ENCODE measurements around the gene PPY.

Gene PPY

DNA sequence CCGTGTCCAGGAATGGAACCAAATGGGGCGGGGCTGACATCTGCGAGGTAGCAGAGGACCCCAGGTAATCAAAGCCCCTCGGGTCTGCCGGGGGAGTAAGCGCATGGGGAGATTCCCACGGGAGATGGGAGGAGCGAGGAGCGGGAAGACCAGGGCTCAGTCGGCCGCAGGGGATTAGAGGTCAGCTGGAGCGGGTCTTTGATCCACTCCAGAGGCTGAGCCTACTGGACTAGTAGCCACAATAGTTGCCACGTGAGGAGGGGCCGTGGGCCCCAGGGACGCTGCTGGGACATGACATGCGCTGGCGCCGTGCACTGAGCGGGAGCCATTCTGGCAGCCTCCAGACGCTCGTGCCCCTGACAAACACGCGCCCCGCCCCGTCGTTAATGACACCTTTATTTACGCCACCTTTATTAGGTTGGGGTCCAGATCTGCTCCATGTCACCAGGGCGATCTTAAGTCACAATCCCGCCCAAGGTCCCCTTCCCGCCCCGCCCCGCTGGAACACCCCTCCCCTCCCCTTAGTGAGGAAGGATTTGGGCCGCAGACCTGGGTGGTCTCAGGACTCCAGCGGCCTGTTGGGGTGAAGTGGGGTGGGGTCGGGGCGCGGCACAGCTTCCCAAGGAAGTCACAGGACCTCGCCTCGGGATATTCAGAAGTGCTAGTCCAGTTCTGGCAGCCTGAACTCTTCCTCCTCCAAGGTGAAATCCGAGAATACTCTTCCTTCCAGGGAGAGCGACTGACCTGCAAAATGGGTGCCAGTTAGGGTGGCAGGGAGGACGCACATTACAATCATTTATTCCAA is 15.0 kb downstream of the PPY start:
- Histone ChIP-seq H2AFZ (ENCODE audit: low read depth, low read length) (no peak overlapping the region), H3K27me3 (ENCODE audit: insufficient read depth, low read length, poor library complexity) (peaks cover 32% of the 10 kb centered on the region), H3K4me3 (ENCODE audit: low read depth in 1 of 2, low read length in 2 of 2) (no peak overlapping the region), H3K27ac (ENCODE audit: low read length) (no peak overlapping the region), H3K36me3 (ENCODE audit: insufficient read depth, low read length) (no peaks in the 10 kb centered on the region), H3K79me2 (ENCODE audit: insufficient read depth, low read length) (no peaks in the 10 kb centered on the region), H3K9me3 (ENCODE audit: insufficient read depth, low read length, severe bottlenecking) (no peaks in the 10 kb centered on the region), H4K20me1 (ENCODE audit: insufficient read depth, low read length) (no peaks in the 10 kb centered on the region), H3K9ac (ENCODE audit: low read depth, low read length) (no peak overlapping the region), H3K4me2 (ENCODE audit: insufficient read depth, low read length) (no peak overlapping the region), H3K4me1 (ENCODE audit: insufficient read depth, low read length) (no peaks in the 10 kb centered on the region)
- DNase-seq (no peak), ATAC-seq (ENCODE audit: insufficient read depth, low read depth) (no peak)
- no peak for TF ChIP-seq EZH2 (IDR thresholded peaks at IDR 0.05; ENCODE audit: borderline replicate concordance, low read depth, low read length, severe bottlenecking)
- TF ChIP-seq, protein P1, sequence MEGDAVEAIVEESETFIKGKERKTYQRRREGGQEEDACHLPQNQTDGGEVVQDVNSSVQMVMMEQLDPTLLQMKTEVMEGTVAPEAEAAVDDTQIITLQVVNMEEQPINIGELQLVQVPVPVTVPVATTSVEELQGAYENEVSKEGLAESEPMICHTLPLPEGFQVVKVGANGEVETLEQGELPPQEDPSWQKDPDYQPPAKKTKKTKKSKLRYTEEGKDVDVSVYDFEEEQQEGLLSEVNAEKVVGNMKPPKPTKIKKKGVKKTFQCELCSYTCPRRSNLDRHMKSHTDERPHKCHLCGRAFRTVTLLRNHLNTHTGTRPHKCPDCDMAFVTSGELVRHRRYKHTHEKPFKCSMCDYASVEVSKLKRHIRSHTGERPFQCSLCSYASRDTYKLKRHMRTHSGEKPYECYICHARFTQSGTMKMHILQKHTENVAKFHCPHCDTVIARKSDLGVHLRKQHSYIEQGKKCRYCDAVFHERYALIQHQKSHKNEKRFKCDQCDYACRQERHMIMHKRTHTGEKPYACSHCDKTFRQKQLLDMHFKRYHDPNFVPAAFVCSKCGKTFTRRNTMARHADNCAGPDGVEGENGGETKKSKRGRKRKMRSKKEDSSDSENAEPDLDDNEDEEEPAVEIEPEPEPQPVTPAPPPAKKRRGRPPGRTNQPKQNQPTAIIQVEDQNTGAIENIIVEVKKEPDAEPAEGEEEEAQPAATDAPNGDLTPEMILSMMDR (IDR thresholded peaks at IDR 0.05; ENCODE audit: borderline replicate concordance, extremely low read depth, low read length, poor library complexity, severe bottlenecking), result no peak

DNA sequence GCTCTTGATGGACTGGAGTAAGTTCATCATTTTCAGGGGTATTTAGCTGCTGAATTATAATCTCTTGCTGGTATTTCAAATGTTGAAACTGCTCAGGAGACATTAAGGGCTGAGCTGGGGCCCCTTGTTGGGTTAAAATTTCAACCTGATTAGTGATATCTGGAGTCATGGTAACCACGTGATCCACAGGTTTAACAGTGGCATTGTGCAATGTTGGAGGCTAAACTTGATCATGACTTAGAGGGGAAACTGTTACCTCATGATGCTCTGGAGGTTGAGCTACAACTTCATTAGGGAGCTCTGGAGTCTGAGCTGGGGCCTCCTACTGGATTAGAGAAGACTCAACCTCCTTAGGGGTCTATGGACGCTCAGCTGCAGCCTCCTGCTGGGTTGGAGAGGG is 17.7 kb downstream of the PPY start:
- Histone ChIP-seq H3K4me1 (ENCODE audit: insufficient read depth, low read length) (no peaks in the 10 kb centered on the region), H3K9me3 (ENCODE audit: insufficient read depth, low read length, severe bottlenecking) (no peaks in the 10 kb centered on the region), H3K36me3 (ENCODE audit: insufficient read depth, low read length) (no peaks in the 10 kb centered on the region), H3K27me3 (ENCODE audit: insufficient read depth, low read length, poor library complexity) (peaks cover 32% of the 10 kb centered on the region), H2AFZ (ENCODE audit: low read depth, low read length) (no peak overlapping the region), H3K4me2 (ENCODE audit: insufficient read depth, low read length) (no peak overlapping the region), H3K9ac (ENCODE audit: low read depth, low read length) (no peak overlapping the region), H3K79me2 (ENCODE audit: insufficient read depth, low read length) (no peaks in the 10 kb centered on the region), H3K27ac (ENCODE audit: low read length) (no peak overlapping the region), H4K20me1 (ENCODE audit: insufficient read depth, low read length) (no peaks in the 10 kb centered on the region), H3K4me3 (ENCODE audit: low read depth in 1 of 2, low read length in 2 of 2) (no peak overlapping the region)
- no peak for ATAC-seq (ENCODE audit: insufficient read depth, low read depth)
- DNase-seq, result no peak
- TF ChIP-seq, protein P1 (IDR thresholded peaks at IDR 0.05; ENCODE audit: borderline replicate concordance, extremely low read depth, low read length, poor library complexity, severe bottlenecking), result no peak
- no peak for TF ChIP-seq EZH2 (IDR thresholded peaks at IDR 0.05; ENCODE audit: borderline replicate concordance, low read depth, low read length, severe bottlenecking)

DNA sequence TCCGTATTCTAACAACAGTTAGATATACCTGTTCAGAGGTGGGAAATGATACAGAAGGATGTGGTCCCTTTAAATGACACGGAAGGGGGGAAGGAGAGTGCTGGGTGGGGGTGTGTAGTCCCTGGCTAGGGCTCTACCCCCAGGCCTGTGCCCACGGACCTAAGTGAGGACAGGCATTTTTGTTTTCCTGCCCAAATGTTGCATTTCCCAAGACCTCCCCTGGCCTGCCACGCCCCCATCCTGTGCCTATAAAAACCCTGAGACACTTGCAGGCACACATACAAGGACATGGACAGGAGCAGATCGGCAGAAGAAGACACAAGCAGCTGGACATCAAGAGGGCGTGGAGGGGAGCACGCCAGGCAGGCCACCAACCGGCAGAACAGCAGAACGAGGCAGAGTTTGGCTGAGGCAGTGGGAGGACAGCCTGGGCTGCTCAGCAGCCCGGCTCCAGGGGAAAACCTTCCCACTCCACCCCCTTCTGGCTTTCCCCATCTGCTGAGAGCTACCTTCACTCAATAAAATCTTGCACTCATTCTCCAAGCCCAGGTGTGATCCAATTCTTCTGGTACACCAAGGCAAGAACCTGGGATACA is 21.7 kb downstream of the PPY start:
- H2AFZ ChIP-seq (ENCODE audit: low read depth, low read length), result no peak overlapping the region
- no peaks in the 10 kb centered on the region for H3K9me3 ChIP-seq (ENCODE audit: insufficient read depth, low read length, severe bottlenecking)
- no peaks in the 10 kb centered on the region for H3K4me1 ChIP-seq (ENCODE audit: insufficient read depth, low read length)
- ATAC-seq (ENCODE audit: insufficient read depth, low read depth) (no peak), DNase-seq (no peak)
- no peak overlapping the region for H3K4me2 ChIP-seq (ENCODE audit: insufficient read depth, low read length)
- no peaks in the 10 kb centered on the region for H4K20me1 ChIP-seq (ENCODE audit: insufficient read depth, low read length)
- H3K27me3 ChIP-seq (ENCODE audit: insufficient read depth, low read length, poor library complexity), result peaks cover 26% of the 10 kb centered on the region
- TF ChIP-seq EZH2 (IDR thresholded peaks at IDR 0.05; ENCODE audit: borderline replicate concordance, low read depth, low read length, severe bottlenecking), result no peak
- TF ChIP-seq, protein P1 (IDR thresholded peaks at IDR 0.05; ENCODE audit: borderline replicate concordance, extremely low read depth, low read length, poor library complexity, severe bottlenecking), result no peak
- no peak overlapping the region for H3K27ac ChIP-seq (ENCODE audit: low read length)
- H3K4me3 ChIP-seq (ENCODE audit: low read depth in 1 of 2, low read length in 2 of 2), result no peak overlapping the region
- no peak overlapping the region for H3K9ac ChIP-seq (ENCODE audit: low read depth, low read length)
- no peaks in the 10 kb centered on the region for H3K36me3 ChIP-seq (ENCODE audit: insufficient read depth, low read length)
- H3K79me2 ChIP-seq (ENCODE audit: insufficient read depth, low read length), result no peaks in the 10 kb centered on the region
